Lung (tissue), 12 donors: ENCODE measurements around the gene GULP1. TPM values are rescaled to one million over a fixed set of nuclear protein-coding genes. Genes with fewer than 3 reads are reported as not detected.
A peak's percentile ranks its signal among the peaks of the same experiment; 100 is the strongest.

Experiments used
- ATAC-seq: fragments of 200-7000 bp; cut with Tn5 transposase; one replicate; pipeline ENCODE4 v1.9.1; 2020; ENCODE audit warnings: moderate number of reproducible peaks; ENCODE audit not compliant: insufficient read depth, low FRiP score
- DNase-seq, 3 donors: peaks; one replicate each; pipeline ENCODE4 v3.0.0-alpha.2; 2013 to 2017
- H3K27ac ChIP-seq, 2 donors: one replicate each; pipeline ENCODE4 v1.5.1; 2013; ENCODE audit warnings: mild to moderate bottlenecking in 2 of 2, moderate library complexity in 2 of 2, control low read depth in 1 of 2, inconsistent platforms in 1 of 2, low read depth in 1 of 2, low read length in 1 of 2
- H3K27me3 ChIP-seq, 3 donors: one replicate each; pipeline ENCODE4 v1.5.1; 2013; ENCODE audit warnings: low read length in 2 of 3; ENCODE audit not compliant: control insufficient read depth in 3 of 3, insufficient read depth in 3 of 3
- H3K36me3 ChIP-seq, 4 donors: one replicate each; pipeline ENCODE4 v1.5.1; 2013; ENCODE audit warnings: low read length in 4 of 4, mild to moderate bottlenecking in 1 of 4, moderate library complexity in 1 of 4; ENCODE audit not compliant: control insufficient read depth in 4 of 4, insufficient read depth in 4 of 4
- H3K4me1 ChIP-seq, 5 donors: one replicate each; pipeline ENCODE4 v1.5.1; 2013; ENCODE audit warnings: low read length in 5 of 5, mild to moderate bottlenecking in 2 of 5, moderate library complexity in 1 of 5; ENCODE audit not compliant: control insufficient read depth in 5 of 5, insufficient read depth in 5 of 5
- H3K4me3 ChIP-seq: one replicate; pipeline ENCODE4 v1.5.1; 2013; ENCODE audit warnings: mild to moderate bottlenecking, control low read depth, moderate library complexity
- H3K9ac ChIP-seq, 2 donors: one replicate each; pipeline ENCODE4 v1.5.1; 2013; ENCODE audit warnings: low read length in 2 of 2, control low read depth in 1 of 2; ENCODE audit not compliant: insufficient read depth in 1 of 2
- H3K9me3 ChIP-seq, 4 donors: one replicate each; pipeline ENCODE4 v1.5.1; 2013; ENCODE audit warnings: low read length in 3 of 4, mild to moderate bottlenecking in 1 of 4, moderate library complexity in 1 of 4; ENCODE audit not compliant: control insufficient read depth in 4 of 4, insufficient read depth in 3 of 4
- CTCF ChIP-seq: IDR thresholded peaks from 2 replicates; pipeline ENCODE4 v1.5.1; 2012; ENCODE audit warnings: mild to moderate bottlenecking; ENCODE audit errors: control extremely low read depth, extremely low read depth
- WGBS, 2 donors: extraction: QIAGEN DNeasy Blood & Tissue Kit; methylation state at CpG; one replicate each; pipeline ENCODE4 v1.1.7; 2013; 5-methylcytosine and 5-hydroxymethylcytosine counted together
- polyA plus RNA-seq, 2 donors: library from polyadenylated mRNA; stranded (reverse); fragments of 200-250 nt; gene quantifications; one replicate each; pipeline ENCODE4 v1.2.1, GENCODE V29; 2013
- total RNA-seq, 2 donors: library from RNA; depleted of rRNA in 1 of 2; stranded (reverse); fragments of >200 nt in 1 of 2; gene quantifications; one replicate each; pipeline ENCODE4 v1.2.1, GENCODE V29; 2014 to 2021
- donor health status: control.
- donor health status: control.
- donor health status: Bipolar disorder and iron deficiency.
- donor health status: healthy.
- donor health status: DM: yes; HTN: yes; CAD: no.

The GULP1 gene
- total and polyA plus RNA-seq, 4 donors, result 9.1 to 86.7 (median 20.1) TPM

GRCh38 chr2:188319838-188320237, 28.2 kb downstream of the GULP1 start:
- Histone ChIP-seq H3K9me3 (peaks cover 0 to 3% (median 0%) of the 10 kb centered on the region in 4 donors), H3K9ac (no peak overlapping the region), H3K27me3 (no peaks in the 10 kb centered on the region), H3K27ac (no peak overlapping the region), H3K4me1 (no peaks in the 10 kb centered on the region), H3K36me3 (peaks cover 0 to 5% (median 2%) of the 10 kb centered on the region in 4 donors), H3K4me3 (no peak overlapping the region)
- WGBS, 2 donors, result 82 to 96% methylated on average over 1 of the region's 1 CpG
- no peak for TF ChIP-seq CTCF
- DNase-seq, result no peak
- ATAC-seq, result no peak

GRCh38 chr2:188320861-188321260, 29.2 kb downstream of the GULP1 start:
- Histone ChIP-seq H3K36me3 (peaks cover 0 to 5% (median 2%) of the 10 kb centered on the region in 4 donors), H3K4me3 (no peak overlapping the region), H3K4me1 (no peaks in the 10 kb centered on the region), H3K27ac (no peak overlapping the region), H3K9me3 (peaks cover 0 to 3% (median 0%) of the 10 kb centered on the region in 4 donors), H3K9ac (no peak overlapping the region), H3K27me3 (no peaks in the 10 kb centered on the region)
- 62 to 77% methylated on average over 2 of the region's 2 CpGs for WGBS, 2 donors
- TF ChIP-seq CTCF, result no peak
- DNase-seq (no peak), ATAC-seq (no peak)

GRCh38 chr2:188322569-188323551, 31.2 kb downstream of the GULP1 start:
- H3K36me3 ChIP-seq, result peaks cover 0 to 2% (median 0%) of the 10 kb centered on the region in 4 donors
- ATAC-seq, result no peak
- no peak overlapping the region for H3K4me3 ChIP-seq
- no peak overlapping the region for H3K27ac ChIP-seq
- peak in 2 of 3 donors; percentile 13 to 40 for DNase-seq
- no peaks in the 10 kb centered on the region for H3K27me3 ChIP-seq
- TF ChIP-seq CTCF, result no peak
- peaks cover 0 to 14% (median 2%) of the 10 kb centered on the region in 5 donors for H3K4me1 ChIP-seq
- H3K9ac ChIP-seq, result no peak overlapping the region
- 78 to 86% methylated on average over 6 of the region's 6 CpGs for WGBS, 2 donors
- H3K9me3 ChIP-seq, result no peaks in the 10 kb centered on the region
